NT2/D1 (cell line): ENCODE data around the gene GIPC1.

Source experiments
- SUZ12 ChIP-seq: IDR thresholded peaks from 2 replicates; pipeline ENCODE4 v1.6.1; 2011; ENCODE audit not compliant: insufficient read length, insufficient read depth; ENCODE audit errors: extremely low read depth
- YY1 ChIP-seq: IDR thresholded peaks from 2 replicates; pipeline ENCODE4 v1.6.1; 2011; ENCODE audit not compliant: insufficient read length, insufficient read depth
- ZNF274 ChIP-seq: IDR thresholded peaks from 2 replicates; pipeline ENCODE4 v1.6.1; 2011; ENCODE audit warnings: mild to moderate bottlenecking, low read depth, low read length

DNA sequence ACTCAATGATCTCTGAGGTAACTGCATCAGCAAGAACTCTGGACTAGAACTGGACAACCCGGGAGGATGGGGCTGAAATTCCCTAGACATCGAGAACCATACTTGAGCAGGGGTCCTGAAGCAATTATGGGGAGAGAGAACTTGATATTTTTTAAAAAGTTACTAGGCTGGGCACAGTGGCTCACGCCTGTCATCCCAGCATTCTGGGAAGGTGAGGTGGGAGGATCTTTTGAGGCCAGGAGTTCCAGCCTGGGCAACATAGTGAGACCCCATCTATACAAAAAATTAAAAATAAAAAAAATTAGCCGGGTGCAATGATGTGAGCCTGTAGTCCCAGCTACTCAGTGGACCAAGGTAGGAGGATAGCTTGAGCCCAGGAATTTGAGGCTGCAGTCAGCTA, 24.6 kb upstream of the GIPC1 start:
- no peak for TF ChIP-seq ZNF274
- no peak for TF ChIP-seq YY1
- no peak for TF ChIP-seq SUZ12
